ENCODE data around the gene EFNA4. TPM values are rescaled to one million over a fixed set of nuclear protein-coding genes. Genes with fewer than 3 reads are reported as not detected.

EFNA4 gene
- total RNA-seq, 2 experiments from 2014 or later: 3.8 to 5.3 TPM

DNA sequence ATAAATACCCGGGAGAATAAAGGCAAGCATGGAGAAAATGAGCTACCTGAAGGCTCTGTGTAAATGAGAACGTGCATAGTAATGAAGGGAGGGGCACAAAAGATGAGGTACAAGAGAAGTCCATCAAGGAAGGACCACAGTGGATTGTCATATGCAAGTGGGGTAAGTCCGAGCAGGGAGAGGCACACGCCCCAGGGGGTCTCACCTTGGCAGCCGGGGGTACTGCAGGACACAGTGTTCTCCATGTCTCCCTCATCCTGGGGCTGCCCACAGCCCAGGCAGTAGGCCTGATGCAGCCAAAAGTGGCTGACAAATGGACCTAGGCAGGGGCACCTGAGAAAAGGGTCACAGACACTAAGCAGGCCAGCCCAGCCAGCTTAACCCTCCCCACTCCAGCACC is 39.9 kb upstream of the EFNA4 start:
- ATAC-seq (no peak), DNase-seq (no peak)
- H3K27me3 Mint-ChIP-seq: no peaks in the 10 kb centered on the region
- no peaks in the 10 kb centered on the region for H3K36me3 Mint-ChIP-seq
- CTCF ChIA-PET: interaction anchor here (1.3 to 18.7 kb wide), 4 partner anchors 24 to 59 kb away, joined by 3 to 328 read pairs (median 6); partner anchors contain the start of genes ADAM15 and EFNA4
- no peaks in the 10 kb centered on the region for H3K9me3 Mint-ChIP-seq (ENCODE audit: low read depth)
- no peak overlapping the region for H3K4me3 Mint-ChIP-seq
- peaks cover 2% of the 10 kb centered on the region for H3K4me1 Mint-ChIP-seq
- no peak overlapping the region for H3K27ac Mint-ChIP-seq

DNA sequence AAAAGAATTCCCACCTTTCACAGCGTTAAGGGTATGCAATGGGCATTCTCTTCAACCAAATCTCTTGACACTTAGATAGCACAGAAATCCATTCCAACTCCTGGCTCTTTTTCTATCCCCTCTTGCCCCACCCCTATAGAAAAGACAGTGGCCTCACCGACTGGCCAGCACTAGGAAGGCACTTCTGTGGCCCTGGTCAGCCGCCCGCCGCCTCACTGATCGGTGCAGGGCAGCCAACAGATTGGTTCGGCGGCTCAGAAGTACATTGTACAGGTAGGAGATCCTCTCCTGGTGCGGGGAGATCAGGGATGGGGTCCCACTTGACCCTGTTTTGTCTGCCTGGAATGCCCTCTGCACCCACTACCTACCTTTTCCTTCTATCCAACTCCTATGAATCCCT is 39.2 kb upstream of the EFNA4 start:
- CTCF ChIA-PET: interaction anchor here (0.6 to 1.1 kb wide), 2 partner anchors 21 to 69 kb away, joined by 3 read pairs; partner anchors contain the start of gene PBXIP1
- Mint-ChIP-seq H3K36me3 (no peaks in the 10 kb centered on the region), H3K27ac (no peak overlapping the region), H3K4me3 (no peak overlapping the region), H3K9me3 (ENCODE audit: low read depth) (no peaks in the 10 kb centered on the region), H3K27me3 (no peaks in the 10 kb centered on the region), H3K4me1 (peaks cover 2% of the 10 kb centered on the region)
- DNase-seq: no peak
- ATAC-seq: no peak

- Mint-ChIP-seq H3K4me1 (peaks cover 2% of the 10 kb centered on the region), H3K27ac (no peak overlapping the region), H3K4me3 (no peak overlapping the region), H3K9me3 (ENCODE audit: low read depth) (no peaks in the 10 kb centered on the region), H3K36me3 (no peaks in the 10 kb centered on the region), H3K27me3 (no peaks in the 10 kb centered on the region)
- ATAC-seq (no peak), DNase-seq (no peak)
- CTCF ChIA-PET: interaction anchor here (1.1 to 1.5 kb wide), 2 partner anchors 9 to 10 kb away, joined by 3 to 12 read pairs; no protein-coding TSS in a partner anchor
These were observed 37.4 kb upstream of the EFNA4 start for GRCh38 chr1:155026154-155026553.

- Mint-ChIP-seq H3K27ac (no peak overlapping the region), H3K4me1 (peaks cover 2% of the 10 kb centered on the region), H3K4me3 (no peak overlapping the region), H3K36me3 (no peaks in the 10 kb centered on the region), H3K27me3 (no peaks in the 10 kb centered on the region), H3K9me3 (ENCODE audit: low read depth) (no peaks in the 10 kb centered on the region)
- DNase-seq (no peak), ATAC-seq (no peak)
- CTCF ChIA-PET: interaction anchor here (1.1 kb wide), 1 partner anchor 9 kb away, joined by 12 read pairs; no protein-coding TSS in a partner anchor
These were observed 37.0 kb upstream of the EFNA4 start for GRCh38 chr1:155026588-155026987.

- ATAC-seq: no peak
- Mint-ChIP-seq H3K4me3 (no peak overlapping the region), H3K27ac (no peak overlapping the region), H3K9me3 (ENCODE audit: low read depth) (no peaks in the 10 kb centered on the region), H3K27me3 (peaks cover 6% of the 10 kb centered on the region), H3K36me3 (no peaks in the 10 kb centered on the region), H3K4me1 (no peaks in the 10 kb centered on the region)
- no peak for DNase-seq
- CTCF ChIA-PET: interaction anchor here (1.6 to 3.8 kb wide), 3 partner anchors 12 to 14 kb away, joined by 6 to 12 read pairs (median 9); no protein-coding TSS in a partner anchor
These were observed 33.9 kb upstream of the EFNA4 start for GRCh38 chr1:155029513-155030242.

DNA sequence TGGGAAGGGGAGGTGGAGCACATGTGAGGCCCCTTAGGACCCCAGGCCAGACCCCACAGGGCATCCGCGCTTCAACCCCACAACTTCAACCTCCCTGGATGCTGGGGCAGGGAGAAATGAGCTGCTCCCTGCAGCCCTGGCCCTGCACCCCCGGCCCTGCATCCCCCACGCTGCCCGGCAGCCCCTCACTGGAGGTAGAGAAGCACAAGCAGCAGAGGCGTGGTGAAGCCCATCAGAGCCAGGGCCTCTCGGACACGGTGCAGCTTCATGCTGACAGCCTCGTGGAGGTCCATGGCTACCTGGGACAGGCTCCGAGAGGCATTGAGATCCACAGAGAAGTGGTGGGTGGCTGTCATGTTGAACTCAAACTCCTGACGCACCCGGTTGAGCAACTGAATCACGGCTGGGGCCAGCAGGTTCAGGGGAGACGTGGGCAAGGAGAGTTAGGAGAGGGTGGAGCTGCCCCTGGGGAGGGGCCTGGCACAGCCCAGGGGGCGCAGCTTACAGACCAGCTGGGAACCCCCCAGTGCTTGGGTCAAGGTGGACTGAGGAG is 33.2 kb upstream of the EFNA4 start:
- DNase-seq: no peak
- Mint-ChIP-seq H3K27me3 (peaks cover 11% of the 10 kb centered on the region), H3K9me3 (ENCODE audit: low read depth) (no peaks in the 10 kb centered on the region), H3K36me3 (no peaks in the 10 kb centered on the region), H3K4me3 (no peak overlapping the region), H3K4me1 (no peaks in the 10 kb centered on the region), H3K27ac (no peak overlapping the region)
- ATAC-seq: peak; percentile 22
- CTCF ChIA-PET: interaction anchor here (1.6 to 3.8 kb wide), 2 partner anchors 13 to 14 kb away, joined by 6 to 12 read pairs; no protein-coding TSS in a partner anchor

DNA sequence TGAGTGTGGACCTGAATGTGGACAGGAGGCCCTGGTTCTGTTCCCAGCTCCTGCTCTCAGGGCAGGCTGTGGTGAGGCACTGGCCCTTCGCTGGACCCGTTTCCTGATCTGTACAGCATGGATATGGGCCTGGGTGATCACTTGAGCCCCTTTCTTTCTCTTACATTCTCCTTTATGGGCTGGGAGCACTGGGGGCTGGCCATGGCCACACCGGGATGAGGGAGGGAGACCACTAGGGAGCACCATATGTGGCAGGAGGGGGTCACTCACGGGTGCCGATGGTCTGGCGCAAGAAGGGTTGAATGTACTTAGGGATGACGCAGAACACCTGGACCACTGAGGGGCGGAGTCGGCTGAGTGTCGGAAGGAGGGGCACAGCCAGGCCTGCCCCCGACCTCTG is 32.6 kb upstream of the EFNA4 start:
- Mint-ChIP-seq H3K27ac (no peak overlapping the region), H3K27me3 (peaks cover 13% of the 10 kb centered on the region), H3K4me1 (no peaks in the 10 kb centered on the region), H3K9me3 (ENCODE audit: low read depth) (no peaks in the 10 kb centered on the region), H3K4me3 (no peak overlapping the region), H3K36me3 (no peaks in the 10 kb centered on the region)
- DNase-seq (no peak), ATAC-seq (no peak)
- CTCF ChIA-PET: interaction anchor here (1.6 to 3.8 kb wide), 2 partner anchors 13 kb away, joined by 6 to 12 read pairs; no protein-coding TSS in a partner anchor

GRCh38 chr1:155032886-155033285 is 30.7 kb upstream of the EFNA4 start:
- no peak for ATAC-seq
- no peak for DNase-seq
- Mint-ChIP-seq H3K4me3 (no peak overlapping the region), H3K4me1 (no peaks in the 10 kb centered on the region), H3K27me3 (peaks cover 21% of the 10 kb centered on the region), H3K36me3 (no peaks in the 10 kb centered on the region), H3K27ac (no peak overlapping the region), H3K9me3 (ENCODE audit: low read depth) (no peaks in the 10 kb centered on the region)
- CTCF ChIA-PET: interaction anchor here (0.7 to 1.8 kb wide), 5 partner anchors 11 to 52 kb away, joined by 3 to 13 read pairs (median 4); partner anchors contain the start of gene ADAM15

DNA sequence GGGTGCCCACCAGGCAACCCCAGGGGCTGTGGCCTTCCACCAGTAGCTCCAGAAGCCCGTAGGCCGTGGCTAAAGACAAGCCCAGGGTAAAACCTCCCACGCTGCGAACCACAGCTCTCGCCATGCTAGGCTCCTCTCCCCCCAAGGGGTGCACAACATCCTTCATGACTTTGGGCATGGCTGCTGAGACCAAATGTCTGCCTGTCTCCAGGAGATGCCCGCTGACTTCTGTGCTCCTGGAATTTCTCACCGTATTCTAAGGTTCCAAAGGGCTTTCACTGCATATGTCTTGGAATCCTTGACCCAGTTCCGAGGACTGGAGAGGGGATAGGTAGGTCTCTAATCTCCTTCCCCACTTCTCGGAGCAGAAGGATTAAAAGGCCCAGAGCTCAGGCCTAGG is 30.0 kb upstream of the EFNA4 start, which contains the start of the genes DCST1 and DCST2:
TSS of gene DCST1 (plus strand) at position 301 of the 400 bp plus-strand sequence. CDS start 213 bp downstream, outside the sequence.
TSS of gene DCST2 (minus strand) at position 258 of the 400 bp plus-strand sequence. CDS start at position 178, 80 bp downstream.
- DNase-seq (no peak), ATAC-seq (no peak)
- Mint-ChIP-seq H3K27ac (no peak within 1 kb of the TSS), H3K27me3 (peaks cover 26% of the 10 kb centered on the region), H3K4me1 (no peaks in the 10 kb centered on the region), H3K9me3 (ENCODE audit: low read depth) (no peaks in the 10 kb centered on the region), H3K4me3 (no peak within 1 kb of the TSS), H3K36me3 (no peaks in the 10 kb centered on the region)
- CTCF ChIA-PET: interaction anchor here (0.9 to 1.8 kb wide), 4 partner anchors 10 to 51 kb away, joined by 3 to 13 read pairs (median 4); no protein-coding TSS in a partner anchor

DNA sequence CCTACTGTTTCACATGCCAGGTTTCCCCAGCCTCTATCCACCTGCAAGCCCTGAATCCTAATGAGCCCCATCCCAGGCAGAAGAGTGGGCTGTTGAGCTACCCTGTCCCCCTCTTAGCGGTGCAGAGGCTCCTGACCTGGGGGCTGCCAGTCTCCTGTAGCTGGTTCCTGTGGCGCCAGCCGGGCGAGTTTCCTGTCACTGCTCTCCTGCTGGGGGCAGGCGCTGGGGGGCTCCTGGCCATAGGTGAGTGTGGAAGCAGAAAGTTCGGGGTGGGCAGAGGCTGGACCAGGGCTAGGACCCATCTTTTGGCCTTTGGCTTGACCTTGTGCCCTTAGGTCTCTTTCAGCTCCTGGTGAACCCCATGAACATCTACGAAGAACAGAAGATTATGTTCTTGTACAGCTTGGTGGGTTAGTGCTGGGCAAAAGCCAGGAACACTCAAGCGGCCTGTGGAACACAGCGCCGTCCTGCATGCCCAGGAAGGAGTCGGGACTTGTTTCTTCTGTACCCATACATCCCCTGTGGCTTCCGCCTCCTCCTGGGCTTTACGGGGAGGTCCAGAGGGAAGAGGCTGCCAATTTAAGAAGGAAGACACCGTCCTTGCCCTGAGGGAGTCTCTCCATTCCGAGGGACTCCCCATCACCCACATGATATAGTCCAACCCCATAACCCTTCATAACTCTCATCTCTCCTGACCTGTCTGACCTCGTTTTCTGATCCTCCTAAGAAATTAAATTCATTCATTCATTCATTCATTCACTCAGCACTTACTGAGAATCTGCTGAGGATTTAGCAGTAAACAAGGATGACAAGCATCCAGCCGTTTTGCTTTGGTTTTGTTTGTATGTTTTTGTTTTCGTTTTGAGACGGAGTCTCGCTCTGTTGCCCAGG is 29.0 kb upstream of the EFNA4 start:
- H3K4me1 Mint-ChIP-seq: peaks cover 4% of the 10 kb centered on the region
- no peak for DNase-seq
- no peaks in the 10 kb centered on the region for H3K9me3 Mint-ChIP-seq (ENCODE audit: low read depth)
- H3K27ac Mint-ChIP-seq: no peak overlapping the region
- CTCF ChIA-PET: interaction anchor here (0.7 to 1.9 kb wide), 3 partner anchors 11 to 17 kb away, joined by 3 to 9 read pairs (median 7); partner anchors contain the start of gene ADAM15
- no peak for ATAC-seq
- no peaks in the 10 kb centered on the region for H3K36me3 Mint-ChIP-seq
- H3K4me3 Mint-ChIP-seq: no peak overlapping the region
- peaks cover 28% of the 10 kb centered on the region for H3K27me3 Mint-ChIP-seq

GRCh38 chr1:155035936-155036335 is 27.6 kb upstream of the EFNA4 start:
- H3K9me3 Mint-ChIP-seq (ENCODE audit: low read depth): no peaks in the 10 kb centered on the region
- no peaks in the 10 kb centered on the region for H3K36me3 Mint-ChIP-seq
- DNase-seq (no peak), ATAC-seq (no peak)
- CTCF ChIA-PET: no interaction called here
- peaks cover 30% of the 10 kb centered on the region for H3K27me3 Mint-ChIP-seq
- no peak overlapping the region for H3K27ac Mint-ChIP-seq
- H3K4me1 Mint-ChIP-seq: peaks cover 4% of the 10 kb centered on the region
- no peak overlapping the region for H3K4me3 Mint-ChIP-seq

- Mint-ChIP-seq H3K9me3 (ENCODE audit: low read depth) (no peaks in the 10 kb centered on the region), H3K4me3 (no peak overlapping the region), H3K36me3 (no peaks in the 10 kb centered on the region), H3K27ac (no peak overlapping the region), H3K4me1 (peaks cover 4% of the 10 kb centered on the region), H3K27me3 (peaks cover 33% of the 10 kb centered on the region)
- ATAC-seq (no peak), DNase-seq (no peak)
- CTCF ChIA-PET: interaction anchor here (2.6 to 18.1 kb wide), 2 partner anchors 20 to 21 kb away, joined by 13 to 323 read pairs; partner anchors contain the start of genes ADAM15 and EFNA4
These were observed 26.5 kb upstream of the EFNA4 start for GRCh38 chr1:155037043-155037442.
